CD4-positive, alpha-beta T cell treated with Interleukin-21 for 1 hour (primary cell): ENCODE data around the gene KATNA1.

Experiments used
- DNase-seq: peaks from one replicate; pipeline ENCODE4 v3.0.0-alpha.2; 2020

The KATNA1 gene

GRCh38 chr6:149608381-149608982 lies 40.0 kb downstream of the KATNA1 start:
- no peak for DNase-seq

GRCh38 chr6:149600508-149600907 lies 48.0 kb downstream of the KATNA1 start:
- no peak for DNase-seq

- no peak for DNase-seq
These were observed 55.1 kb downstream of the KATNA1 start for GRCh38 chr6:149593408-149593807.

GRCh38 chr6:149592983-149593382 lies 55.5 kb downstream of the KATNA1 start:
- no peak for DNase-seq

- no peak for DNase-seq
These were observed 62.4 kb downstream of the KATNA1 start for GRCh38 chr6:149586149-149586548.

- DNase-seq: no peak
These were observed 67.2 kb downstream of the KATNA1 start for GRCh38 chr6:149581349-149581748.

GRCh38 chr6:149580880-149581279 lies 67.6 kb downstream of the KATNA1 start:
- no peak for DNase-seq

- DNase-seq: no peak
These were observed 80.4 kb downstream of the KATNA1 start for GRCh38 chr6:149567945-149568585.

- DNase-seq: peak; percentile 19
These were observed 81.3 kb downstream of the KATNA1 start for GRCh38 chr6:149567194-149567586.

- peak; percentile 41 for DNase-seq
These were observed 81.9 kb downstream of the KATNA1 start for GRCh38 chr6:149566410-149567193.

- DNase-seq: peak; percentile 97
These were observed 82.7 kb downstream of the KATNA1 start, which contains the start of gene GINM1 for GRCh38 chr6:149565527-149566409. GINM1 (plus strand) TSS chr6:149566375; CDS start chr6:149566415, 40 bp downstream.

- no peak for DNase-seq
These were observed 84.6 kb downstream of the KATNA1 start for GRCh38 chr6:149563928-149564325.

GRCh38 chr6:149563203-149563927 lies 85.1 kb downstream of the KATNA1 start:
- DNase-seq: no peak

- DNase-seq: peak; percentile 19
These were observed 87.8 kb downstream of the KATNA1 start for GRCh38 chr6:149560736-149561135.

GRCh38 chr6:149559389-149559788 lies 89.1 kb downstream of the KATNA1 start:
- no peak for DNase-seq

- DNase-seq: no peak
These were observed 90.5 kb downstream of the KATNA1 start for GRCh38 chr6:149558029-149558428.

GRCh38 chr6:149551920-149552319 lies 96.6 kb downstream of the KATNA1 start:
- DNase-seq: no peak

GRCh38 chr6:149545754-149546471 lies 102.6 kb downstream of the KATNA1 start, which contains the start of gene PPIL4:
PPIL4 (minus strand) TSS chr6:149546043; CDS start chr6:149546005, 38 bp downstream.
- DNase-seq: peak; percentile 96

- DNase-seq: peak; percentile 90
These were observed 103.2 kb downstream of the KATNA1 start for GRCh38 chr6:149545258-149545753.
